ENCODE data around the gene PABPN1L. TPM values are rescaled to one million over a fixed set of nuclear protein-coding genes. Genes with fewer than 3 reads are reported as not detected.

The PABPN1L gene
- total RNA-seq, 1 experiment from 2014 or later: 0.57 TPM

- ChIA-PET CTCF (no interaction called here), POLR2A (no interaction called here), RAD21 (ENCODE audit: low non-redundant PET in 1 of 2, low total read pairs in 2 of 2, uncharacterized antibody in 2 of 2, unreplicated experiment in 2 of 2) (no interaction called here)
- no peak for TF ChIP-seq SIN3A (IDR thresholded peaks at IDR 0.05; ENCODE audit: low read depth)
- TF ChIP-seq CEBPB (IDR thresholded peaks at IDR 0.05; ENCODE audit: low read depth): no peak
- no peak for TF ChIP-seq YY1 (IDR thresholded peaks at IDR 0.05; ENCODE audit: extremely low read depth, insufficient replicate concordance, low read depth, low read length)
- no peak for TF ChIP-seq SP1 (IDR thresholded peaks at IDR 0.05; ENCODE audit: low read depth)
- TF ChIP-seq ZNF274 (IDR thresholded peaks at IDR 0.05; ENCODE audit: low read depth, low read length): no peak
- TF ChIP-seq CBX3 (IDR thresholded peaks at IDR 0.05; ENCODE audit: low read depth): no peak
- BruUV-seq (replicated peaks): no TSS peak
- Histone ChIP-seq H3K27ac (ENCODE audit: low read depth, low read length) (no peak overlapping the region), H3K4me2 (ENCODE audit: low read length) (no peak overlapping the region), H3K9ac (ENCODE audit: low read length) (no peak overlapping the region), H2AFZ (ENCODE audit: low read depth, low read length, poor library complexity, severe bottlenecking) (no peak overlapping the region), H3K36me3 (ENCODE audit: control insufficient read depth in 1 of 2, insufficient read depth in 2 of 2, low read length in 2 of 2) (no peaks in the 10 kb centered on the region; a peak in 1 of 4 replicates), H3K4me1 (ENCODE audit: control insufficient read depth in 1 of 2, insufficient read depth in 2 of 2, low read length in 2 of 2) (no peaks in the 10 kb centered on the region), H3K9me2 (ENCODE audit: insufficient read depth) (no peaks in the 10 kb centered on the region), H4K20me1 (ENCODE audit: insufficient read depth) (no peaks in the 10 kb centered on the region), H3K9me3 (ENCODE audit: control insufficient read depth in 1 of 2, insufficient read depth in 1 of 2, low read depth in 1 of 2, low read length in 2 of 2) (no peaks in the 10 kb centered on the region), H3K79me2 (ENCODE audit: insufficient read depth, low read length) (no peaks in the 10 kb centered on the region), H3K4me3 (replicated peaks in 1 of 2; ENCODE audit: low read depth in 1 of 2, low read length in 2 of 2) (no peak overlapping the region), H3K27me3 (ENCODE audit: insufficient read depth, low read length) (no peaks in the 10 kb centered on the region)
- ATAC-seq: no peak
- intact Hi-C loops (cut with micrococcal nuclease): no loop called here
- no peak for DNase-seq (ENCODE audit: low read depth, low spot score)
These were observed 28.9 kb upstream of the PABPN1L start for GRCh38 chr16:88895335-88895734.

GRCh38 chr16:88894681-88895300 lies 28.3 kb upstream of the PABPN1L start:
- H4K20me1 ChIP-seq (ENCODE audit: insufficient read depth): no peaks in the 10 kb centered on the region
- ChIA-PET RAD21 (ENCODE audit: low non-redundant PET in 1 of 2, low total read pairs in 2 of 2, uncharacterized antibody in 2 of 2, unreplicated experiment in 2 of 2) (no interaction called here), POLR2A (no interaction called here), CTCF (no interaction called here)
- no peaks in the 10 kb centered on the region for H3K9me3 ChIP-seq (ENCODE audit: control insufficient read depth in 1 of 2, insufficient read depth in 1 of 2, low read depth in 1 of 2, low read length in 2 of 2)
- BruUV-seq (replicated peaks): no TSS peak
- H3K4me3 ChIP-seq (replicated peaks in 1 of 2; ENCODE audit: low read depth in 1 of 2, low read length in 2 of 2): no peak overlapping the region
- no peaks in the 10 kb centered on the region for H3K9me2 ChIP-seq (ENCODE audit: insufficient read depth)
- H3K36me3 ChIP-seq (ENCODE audit: control insufficient read depth in 1 of 2, insufficient read depth in 2 of 2, low read length in 2 of 2): no peaks in the 10 kb centered on the region; a peak in 1 of 4 replicates
- no peak overlapping the region for H3K4me2 ChIP-seq (ENCODE audit: low read length)
- no peak overlapping the region for H3K9ac ChIP-seq (ENCODE audit: low read length)
- H3K27ac ChIP-seq (ENCODE audit: low read depth, low read length): no peak overlapping the region
- H3K4me1 ChIP-seq (ENCODE audit: control insufficient read depth in 1 of 2, insufficient read depth in 2 of 2, low read length in 2 of 2): no peaks in the 10 kb centered on the region
- intact Hi-C loops (cut with micrococcal nuclease): no loop called here
- TF ChIP-seq CTCF (IDR thresholded peaks at IDR 0.05 in 2 of 3, conservative IDR thresholded peaks at IDR 0.05 in 1 of 3; ENCODE audit: borderline replicate concordance in 1 of 3, insufficient read depth in 1 of 3, low read depth in 2 of 3, low read length in 2 of 3) (no peak), YY1 (IDR thresholded peaks at IDR 0.05; ENCODE audit: extremely low read depth, insufficient replicate concordance, low read depth, low read length) (no peak), ATF3 (IDR thresholded peaks at IDR 0.05) (no peak), FOSL1 (IDR thresholded peaks at IDR 0.05; ENCODE audit: low read depth) (no peak), REST (IDR thresholded peaks at IDR 0.05; ENCODE audit: low read depth) (no peak), CBX3 (IDR thresholded peaks at IDR 0.05; ENCODE audit: low read depth) (no peak), RAD21 (IDR thresholded peaks at IDR 0.05; ENCODE audit: low read depth) (no peak), EZH2 (IDR thresholded peaks at IDR 0.05) (no peak), CEBPB (IDR thresholded peaks at IDR 0.05; ENCODE audit: low read depth) (no peak), ZNF274 (IDR thresholded peaks at IDR 0.05; ENCODE audit: low read depth, low read length) (no peak), EZH2phosphoT487 (IDR thresholded peaks at IDR 0.05; ENCODE audit: borderline replicate concordance) (no peak)
- H2AFZ ChIP-seq (ENCODE audit: low read depth, low read length, poor library complexity, severe bottlenecking): no peak overlapping the region
- H3K27me3 ChIP-seq (ENCODE audit: insufficient read depth, low read length): no peaks in the 10 kb centered on the region
- ATAC-seq: no peak
- no peak for DNase-seq (ENCODE audit: low read depth, low spot score)
- no peaks in the 10 kb centered on the region for H3K79me2 ChIP-seq (ENCODE audit: insufficient read depth, low read length)

Data from HCT116 (cell line).